ENCODE results near the gene GPR63. TPM values are rescaled to one million over a fixed set of nuclear protein-coding genes. Genes with fewer than 3 reads are reported as not detected.

The GPR63 gene
- total RNA-seq, 1 donor from 2014 or later, result 2.4 TPM

DNA sequence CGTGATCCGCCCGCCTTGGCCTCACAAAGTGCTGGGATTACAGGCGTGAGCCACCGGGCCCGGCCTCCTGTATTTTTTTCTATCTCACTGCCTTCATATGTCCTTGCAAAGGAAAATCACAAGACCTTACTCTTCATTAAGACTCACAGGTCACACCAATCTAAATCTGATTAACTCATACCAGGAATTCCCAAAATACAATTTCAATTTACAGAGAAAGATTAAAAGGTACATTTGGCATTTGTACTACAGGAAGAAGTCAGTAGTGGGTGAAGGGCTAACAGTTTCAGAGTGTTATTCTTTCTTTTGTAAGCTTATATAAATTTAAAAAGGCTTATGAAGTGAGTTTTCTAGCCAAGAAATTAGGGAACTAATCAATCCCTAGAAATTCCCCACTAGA, 87.4 kb downstream of the GPR63 start:
- no peak for DNase-seq

Other genes starting within 250 kb of the GPR63 start
- gene NDUFAF4, start 60.4 kb upstream of the GPR63 start, total RNA-seq, result 31.0 TPM
- 1.0 TPM for gene KLHL32, start 87.3 kb upstream of the GPR63 start, total RNA-seq